H9 (cell line): ENCODE results near the gene IQCK. TPM values are rescaled to one million over a fixed set of nuclear protein-coding genes. Genes with fewer than 3 reads are reported as not detected.

Experiments used
- DNase-seq: peaks from one replicate; pipeline ENCODE4 v3.0.0-alpha.2; 2017
- H2AFZ ChIP-seq: one replicate; pipeline ENCODE4 v1.6.1; 2013; ENCODE audit warnings: mild to moderate bottlenecking, low read length, control low read depth, moderate library complexity
- H2AK5ac ChIP-seq: 2 replicates; pipeline ENCODE4 v1.6.1; 2013; ENCODE audit warnings: low read length, control low read depth, mixed read lengths; ENCODE audit not compliant: insufficient read length
- H2BK120ac ChIP-seq: one replicate; pipeline ENCODE4 v1.6.1; 2013; ENCODE audit warnings: low read depth, mild to moderate bottlenecking, low read length, control low read depth, inconsistent platforms; ENCODE audit not compliant: poor library complexity, severe bottlenecking
- H2BK12ac ChIP-seq: 2 replicates; pipeline ENCODE4 v1.6.1; 2013; ENCODE audit warnings: low read length, control low read depth, mixed read lengths, low read depth; ENCODE audit not compliant: insufficient read length
- H2BK15ac ChIP-seq: 2 replicates; pipeline ENCODE4 v1.6.1; 2013; ENCODE audit warnings: low read depth, low read length, control low read depth
- H2BK20ac ChIP-seq: one replicate; pipeline ENCODE4 v1.6.1; 2013; ENCODE audit warnings: low read depth, mild to moderate bottlenecking, low read length, control low read depth, inconsistent platforms; ENCODE audit not compliant: poor library complexity, severe bottlenecking
- H2BK5ac ChIP-seq: 2 replicates; pipeline ENCODE4 v1.6.1; 2013; ENCODE audit warnings: low read length, control low read depth, mixed read lengths; ENCODE audit not compliant: insufficient read length
- H3K14ac ChIP-seq: 2 replicates; pipeline ENCODE4 v1.6.1; 2013; ENCODE audit warnings: low read length, control low read depth; ENCODE audit not compliant: insufficient read depth
- H3K18ac ChIP-seq: 2 replicates; pipeline ENCODE4 v1.6.1; 2013; ENCODE audit warnings: low read depth, mild to moderate bottlenecking, mixed read lengths, low read length, control low read depth; ENCODE audit not compliant: insufficient read length
- H3K23ac ChIP-seq: 2 replicates; pipeline ENCODE4 v1.6.1; 2013; ENCODE audit warnings: low read length, control low read depth, mixed read lengths, low read depth; ENCODE audit not compliant: insufficient read length
- H3K23me2 ChIP-seq: 2 replicates; pipeline ENCODE4 v1.6.1; 2013; ENCODE audit warnings: low read depth, mild to moderate bottlenecking, mixed read lengths, low read length, control low read depth; ENCODE audit not compliant: insufficient read length, poor library complexity, severe bottlenecking
- H3K27ac ChIP-seq: 2 replicates; pipeline ENCODE4 v1.5.1; 2013; ENCODE audit warnings: low read length, control low read depth, mixed read lengths, low read depth; ENCODE audit not compliant: insufficient read length
- H3K27me3 ChIP-seq: 2 replicates; pipeline ENCODE4 v1.6.1; 2013; ENCODE audit warnings: low read length, control low read depth, inconsistent platforms; ENCODE audit not compliant: insufficient read depth
- H3K4ac ChIP-seq: 2 replicates; pipeline ENCODE4 v1.6.1; 2013; ENCODE audit warnings: low read depth, mild to moderate bottlenecking, control low read depth, inconsistent platforms, low read length, moderate library complexity
- H3K4me1 ChIP-seq: 2 replicates; pipeline ENCODE4 v1.6.1; 2013; ENCODE audit warnings: low read length, control low read depth, inconsistent platforms; ENCODE audit not compliant: insufficient read depth
- H3K4me2 ChIP-seq: 2 replicates; pipeline ENCODE4 v1.6.1; 2013; ENCODE audit warnings: low read length, control low read depth, mixed read lengths; ENCODE audit not compliant: insufficient read length, insufficient read depth
- H3K56ac ChIP-seq: 2 replicates; pipeline ENCODE4 v1.6.1; 2013; ENCODE audit warnings: low read depth, mild to moderate bottlenecking, mixed read lengths, low read length, control low read depth; ENCODE audit not compliant: insufficient read length
- H3K79me1 ChIP-seq: 2 replicates; pipeline ENCODE4 v1.6.1; 2013; ENCODE audit warnings: low read depth, mild to moderate bottlenecking, moderate library complexity, low read length, control low read depth, inconsistent platforms; ENCODE audit not compliant: insufficient read depth, poor library complexity, severe bottlenecking
- H3K79me2 ChIP-seq: 2 replicates; pipeline ENCODE4 v1.6.1; 2013; ENCODE audit warnings: low read length, control low read depth, inconsistent platforms; ENCODE audit not compliant: insufficient read depth
- H3K9ac ChIP-seq: 2 replicates; pipeline ENCODE4 v1.6.1; 2013; ENCODE audit warnings: low read length, control low read depth, mixed read lengths; ENCODE audit not compliant: insufficient read length; ENCODE audit errors: extremely low read depth
- H3K9me3 ChIP-seq: one replicate; pipeline ENCODE4 v1.6.1; 2013; ENCODE audit warnings: low read depth, low read length, inconsistent platforms; ENCODE audit not compliant: control insufficient read depth
- H3T11ph ChIP-seq: one replicate; pipeline ENCODE4 v1.6.1; 2013; ENCODE audit warnings: mild to moderate bottlenecking, low read length, control low read depth, inconsistent platforms
- H4K20me1 ChIP-seq: one replicate; pipeline ENCODE4 v1.6.1; 2013; ENCODE audit not compliant: control insufficient read depth, insufficient read length, insufficient read depth
- H4K5ac ChIP-seq: 2 replicates; pipeline ENCODE4 v1.6.1; 2013; ENCODE audit warnings: low read depth, mild to moderate bottlenecking, mixed read lengths, low read length, control low read depth; ENCODE audit not compliant: insufficient read length
- H4K8ac ChIP-seq: replicated peaks from 2 replicates; pipeline ENCODE4 v1.6.1; 2013; ENCODE audit warnings: low read length, control low read depth, mixed read lengths, low read depth; ENCODE audit not compliant: insufficient read length
- H4K91ac ChIP-seq: 2 replicates; pipeline ENCODE4 v1.6.1; 2013; ENCODE audit warnings: low read depth, mild to moderate bottlenecking, moderate library complexity, mixed read lengths, low read length, control low read depth; ENCODE audit not compliant: insufficient read length
- H3K27ac Mint-ChIP-seq, 3 experiments: 2 replicates in 2 of 3; 3 replicates in 1 of 3; pipeline ENCODE4 v1.8.0; 2020 to 2021; ENCODE audit warnings: mixed read lengths in 3 of 3, mild to moderate bottlenecking in 1 of 3, moderate library complexity in 1 of 3
- H3K27me3 Mint-ChIP-seq: 2 replicates; pipeline ENCODE4 v1.8.0; 2021; ENCODE audit warnings: low read depth, mild to moderate bottlenecking, moderate library complexity, mixed read lengths
- H3K36me3 Mint-ChIP-seq, 3 experiments: 2 replicates in 2 of 3; 3 replicates in 1 of 3; pipeline ENCODE4 v1.8.0; 2020 to 2021; ENCODE audit warnings: low read depth in 3 of 3, mixed read lengths in 3 of 3; ENCODE audit not compliant: insufficient read depth in 1 of 3
- H3K4me1 Mint-ChIP-seq, 2 experiments: 2 replicates each; pipeline ENCODE4 v1.8.0; 2020; ENCODE audit warnings: mixed read lengths in 2 of 2
- H3K4me3 Mint-ChIP-seq, 2 experiments: 2 replicates in 1 of 2; 3 replicates in 1 of 2; pipeline ENCODE4 v1.8.0; 2020 to 2021; ENCODE audit warnings: mild to moderate bottlenecking in 2 of 2, mixed read lengths in 2 of 2, moderate library complexity in 1 of 2
- H3K9me3 Mint-ChIP-seq, 2 experiments: 2 replicates in 1 of 2; 3 replicates in 1 of 2; pipeline ENCODE4 v1.8.0; 2020; ENCODE audit warnings: mild to moderate bottlenecking in 2 of 2, mixed read lengths in 2 of 2, moderate library complexity in 1 of 2
- WGBS: extraction: QIAGEN DNeasy Blood & Tissue Kit; methylation state at CpG from one replicate; pipeline ENCODE4 v1.1.7; 2013; ENCODE audit warnings: missing lambda C conversion rate, low lambda C conversion rate, mixed read lengths; ENCODE audit not compliant: insufficient read length; ENCODE audit errors: extremely low coverage; 5-methylcytosine and 5-hydroxymethylcytosine counted together
- total RNA-seq: library from RNA; stranded (reverse); gene quantifications from 2 replicates; pipeline ENCODE4 v1.2.1, GENCODE V29; 2021
- TF ChIP-seq, protein P1 (sequence below): fragments of 200-600 bp; sonication (generic); conservative IDR thresholded peaks from 3 replicates; pipeline ENCODE4 v1.8.0; 2021; ENCODE audit warnings: antibody characterized with exemption, mild to moderate bottlenecking

Gene IQCK
- total RNA-seq, 1 experiment from 2014 or later, result 9.0 TPM

DNA sequence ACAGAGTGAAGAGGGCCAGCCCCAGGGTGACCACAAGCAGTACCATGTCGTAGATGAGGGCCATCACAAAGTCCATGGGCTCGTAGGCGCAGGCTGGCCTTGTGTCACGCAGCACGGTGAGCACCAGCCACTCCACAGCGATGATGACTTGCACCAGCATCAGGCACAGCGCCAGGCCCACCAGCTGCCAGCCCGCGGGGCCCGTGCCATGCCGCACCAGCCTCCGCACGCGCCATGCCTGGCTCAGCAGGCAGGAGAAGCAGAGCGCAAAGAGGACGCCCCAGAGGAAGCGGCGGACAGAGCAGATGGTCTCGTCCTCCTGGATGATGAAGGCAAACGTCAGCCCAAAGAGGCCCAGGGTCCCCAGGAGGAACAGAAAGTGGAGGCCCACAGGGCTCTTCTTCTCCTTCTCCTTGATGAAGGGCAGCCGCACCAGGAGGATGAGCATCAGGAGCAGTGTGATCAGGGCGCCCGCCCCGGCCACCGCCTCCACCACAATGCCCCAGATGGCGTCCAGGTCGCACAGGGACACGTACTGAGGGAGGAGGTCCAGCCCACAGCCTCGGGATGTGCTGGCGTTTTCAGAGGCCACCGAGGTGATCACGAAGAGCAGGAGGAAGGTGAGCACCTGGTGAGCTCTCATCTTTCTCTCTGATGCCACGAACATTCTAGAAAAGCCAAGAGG, 154.2 kb downstream of the IQCK start:
- Mint-ChIP-seq H3K9me3 (no peaks in the 10 kb centered on the region), H3K27ac (peak overlapping the region in 2 of 3 experiments; percentile 61 to 63; a peak in 2 of 7 replicates), H3K36me3 (peaks cover 45 to 81% (median 68%) of the 10 kb centered on the region in 3 experiments), H3K4me3 (no peak overlapping the region), H3K27me3 (no peaks in the 10 kb centered on the region), H3K4me1 (peaks cover 33 to 36% of the 10 kb centered on the region in 2 experiments)
- Histone ChIP-seq H3K23ac (no peak overlapping the region), H4K91ac (no peak overlapping the region), H3K23me2 (no peaks in the 10 kb centered on the region), H2BK20ac (no peak overlapping the region), H4K5ac (no peak overlapping the region), H4K8ac (no peak overlapping the region), H3K27me3 (no peaks in the 10 kb centered on the region), H3K79me2 (peaks cover 23% of the 10 kb centered on the region; the same call in 1 of the 2 replicates), H3T11ph (no peak overlapping the region), H3K18ac (no peak overlapping the region), H3K4me1 (peaks cover 8% of the 10 kb centered on the region), H3K79me1 (peaks cover 6% of the 10 kb centered on the region), H3K4me2 (no peak overlapping the region), H2BK120ac (no peak overlapping the region), H3K14ac (no peak overlapping the region), H2BK15ac (no peak overlapping the region), H3K27ac (no peak overlapping the region), H3K4ac (no peak overlapping the region), H2AFZ (no peak overlapping the region), H2BK5ac (no peak overlapping the region), H2AK5ac (no peak overlapping the region), H3K56ac (no peak overlapping the region), H3K9ac (no peak overlapping the region), H3K9me3 (no peaks in the 10 kb centered on the region), H4K20me1 (no peaks in the 10 kb centered on the region), H2BK12ac (no peak overlapping the region)
- TF ChIP-seq, protein P1, sequence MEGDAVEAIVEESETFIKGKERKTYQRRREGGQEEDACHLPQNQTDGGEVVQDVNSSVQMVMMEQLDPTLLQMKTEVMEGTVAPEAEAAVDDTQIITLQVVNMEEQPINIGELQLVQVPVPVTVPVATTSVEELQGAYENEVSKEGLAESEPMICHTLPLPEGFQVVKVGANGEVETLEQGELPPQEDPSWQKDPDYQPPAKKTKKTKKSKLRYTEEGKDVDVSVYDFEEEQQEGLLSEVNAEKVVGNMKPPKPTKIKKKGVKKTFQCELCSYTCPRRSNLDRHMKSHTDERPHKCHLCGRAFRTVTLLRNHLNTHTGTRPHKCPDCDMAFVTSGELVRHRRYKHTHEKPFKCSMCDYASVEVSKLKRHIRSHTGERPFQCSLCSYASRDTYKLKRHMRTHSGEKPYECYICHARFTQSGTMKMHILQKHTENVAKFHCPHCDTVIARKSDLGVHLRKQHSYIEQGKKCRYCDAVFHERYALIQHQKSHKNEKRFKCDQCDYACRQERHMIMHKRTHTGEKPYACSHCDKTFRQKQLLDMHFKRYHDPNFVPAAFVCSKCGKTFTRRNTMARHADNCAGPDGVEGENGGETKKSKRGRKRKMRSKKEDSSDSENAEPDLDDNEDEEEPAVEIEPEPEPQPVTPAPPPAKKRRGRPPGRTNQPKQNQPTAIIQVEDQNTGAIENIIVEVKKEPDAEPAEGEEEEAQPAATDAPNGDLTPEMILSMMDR, result no peak
- no peak for DNase-seq
- WGBS, result no CpG with 5 or more reads among the region's 33 CpGs
